Measurements from ENCODE around the gene HIF3A. TPM values are rescaled to one million over a fixed set of nuclear protein-coding genes. Genes with fewer than 3 reads are reported as not detected.

Gene HIF3A
- total and polyA plus RNA-seq, 9 of the 15 experiments (the other 6 are each of a cell fraction or from before 2014, with no cell fraction given): 0.29 TPM; not detected in 8

- TF ChIP-seq BRCA1 (IDR thresholded peaks at IDR 0.05) (no peak), BRCA1 (CRISPR knock-in tag; IDR thresholded peaks at IDR 0.05) (no peak), MEF2D (tag; conservative IDR thresholded peaks at IDR 0.05; ENCODE audit: low read depth) (no peak), RFX7 (CRISPR knock-in tag; IDR thresholded peaks at IDR 0.05) (no peak), SIN3B (IDR thresholded peaks at IDR 0.05; ENCODE audit: low read depth) (no peak), HSF4 (CRISPR knock-in tag; IDR thresholded peaks at IDR 0.05; ENCODE audit: borderline replicate concordance) (no peak), ZNF217 (CRISPR knock-in tag; IDR thresholded peaks at IDR 0.05) (no peak), ILF3 (IDR thresholded peaks at IDR 0.05; ENCODE audit: borderline replicate concordance) (no peak), NCOR1 (IDR thresholded peaks at IDR 0.05) (no peak)
- BruUV-seq (replicated peaks): no TSS peak
- no peaks in the 10 kb centered on the region for H3K36me3 ChIP-seq (ENCODE audit: control insufficient read depth, insufficient read depth, low read length)
- CTCF ChIA-PET (ENCODE audit: low intra/inter-chr PET ratio): no interaction called here
- no peaks in the 10 kb centered on the region; a peak in 1 of 5 replicates for H3K4me1 ChIP-seq (replicated peaks in 1 of 2; ENCODE audit: control insufficient read depth in 2 of 2, insufficient read depth in 2 of 2, low read length in 2 of 2)
- WGBS (ENCODE audit: insufficient coverage, low coverage, missing lambda C conversion rate): 1% methylated on average over 7 of the region's 7 CpGs
- no peak overlapping the region for H3K9ac ChIP-seq (ENCODE audit: insufficient read depth in 1 of 2, low read depth in 2 of 2, low read length in 2 of 2)
- H2AFZ ChIP-seq (ENCODE audit: low read depth, low read length): no peak overlapping the region
- no peak for FAIRE-seq
- H3K4me3 ChIP-seq: no peak overlapping the region
- H3K79me2 ChIP-seq (ENCODE audit: control insufficient read depth, insufficient read depth, low read length): no peaks in the 10 kb centered on the region
- no peak for DNase-seq (ENCODE audit: extremely low read depth in 1 of 4, low spot score in 3 of 4)
- H3K9me3 ChIP-seq (replicated peaks; ENCODE audit: control insufficient read depth, insufficient read depth, low read depth, low read length): no peaks in the 10 kb centered on the region
- ATAC-seq: no peak
- H3K27me3 ChIP-seq (ENCODE audit: control insufficient read depth in 2 of 2, insufficient read depth in 2 of 2, low read length in 2 of 2): peaks cover 9 to 26% of the 10 kb centered on the region in 2 experiments
- no peaks in the 10 kb centered on the region for H4K20me1 ChIP-seq (replicated peaks; ENCODE audit: control insufficient read depth, insufficient read depth, low read length)
- intact Hi-C loops (cut with micrococcal nuclease) (no loop called here), in situ Hi-C loops (cut with MboI) (loop anchor here (5.0 to 10.0 kb wide), 2 partner anchors 242 to 354 kb away; partner anchors contain the start of gene NANOS2)
- POLR2A ChIA-PET: no interaction called here
- H3K27ac ChIP-seq (ENCODE audit: extremely low read depth, low read depth, low read length): no peak overlapping the region
- H3K4me2 ChIP-seq (ENCODE audit: insufficient read depth, low read length): no peak overlapping the region
- no peaks in the 10 kb centered on the region for H3K9me1 ChIP-seq (ENCODE audit: control insufficient read depth, insufficient read depth, low read length)
Measured at GRCh38 chr19:46269101-46269500, 27.7 kb upstream of the HIF3A start.
